PFSK-1 (cell line): ENCODE results near the gene HIRA.

Experiments
- FOXP2 ChIP-seq: optimal IDR thresholded peaks from 2 replicates; pipeline ENCODE3; 2011; ENCODE audit warnings: borderline replicate concordance, control low read depth, inconsistent platforms; ENCODE audit not compliant: insufficient read depth; ENCODE audit errors: extremely low read length, extremely low read depth
- POLR2AphosphoS5 ChIP-seq: IDR thresholded peaks from 2 replicates; pipeline ENCODE4 v1.6.1; 2012; ENCODE audit warnings: low read depth, mild to moderate bottlenecking, control low read depth, low read length, moderate library complexity
- SIN3A ChIP-seq: IDR thresholded peaks from 2 replicates; pipeline ENCODE4 v1.6.1; 2012; ENCODE audit warnings: mild to moderate bottlenecking, low read length, moderate library complexity, borderline replicate concordance; ENCODE audit not compliant: insufficient read depth
- TAF1 ChIP-seq: IDR thresholded peaks from 2 replicates; pipeline ENCODE4 v1.6.1; 2012; ENCODE audit warnings: low read length, control low read depth, borderline replicate concordance; ENCODE audit not compliant: insufficient read depth
- TF ChIP-seq, protein P1 (sequence below), 2 experiments: IDR thresholded peaks; 2 replicates each; pipeline versions ENCODE4 v1.6.1 to v1.8.0; 2011 to 2012; ENCODE audit warnings: low read depth in 2 of 2, low read length in 2 of 2, control low read depth in 1 of 2, inconsistent platforms in 1 of 2, mild to moderate bottlenecking in 1 of 2, moderate library complexity in 1 of 2; ENCODE audit not compliant: insufficient read depth in 1 of 2

HIRA gene

DNA sequence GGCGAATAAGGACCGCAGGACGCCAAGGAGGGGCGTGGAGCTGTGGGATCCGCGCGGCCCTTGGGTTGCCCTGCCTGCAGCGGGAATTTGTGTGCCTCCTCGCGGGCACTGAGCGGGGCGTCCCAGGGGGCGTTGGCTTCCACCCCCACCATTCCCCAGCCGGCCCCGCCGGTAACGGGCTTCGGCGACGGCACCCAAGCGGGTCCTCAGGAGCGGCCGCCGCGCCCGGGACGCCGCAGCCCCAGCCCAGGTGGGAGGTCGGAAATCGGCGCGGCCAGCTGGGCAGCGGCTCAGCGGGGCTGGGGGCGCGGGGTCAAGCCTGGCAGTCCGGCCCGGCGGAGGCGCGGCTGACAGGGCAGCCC is 140.3 kb downstream of the HIRA start:
- TF ChIP-seq TAF1 (no peak), FOXP2 (no peak)
- TF ChIP-seq, protein P1, sequence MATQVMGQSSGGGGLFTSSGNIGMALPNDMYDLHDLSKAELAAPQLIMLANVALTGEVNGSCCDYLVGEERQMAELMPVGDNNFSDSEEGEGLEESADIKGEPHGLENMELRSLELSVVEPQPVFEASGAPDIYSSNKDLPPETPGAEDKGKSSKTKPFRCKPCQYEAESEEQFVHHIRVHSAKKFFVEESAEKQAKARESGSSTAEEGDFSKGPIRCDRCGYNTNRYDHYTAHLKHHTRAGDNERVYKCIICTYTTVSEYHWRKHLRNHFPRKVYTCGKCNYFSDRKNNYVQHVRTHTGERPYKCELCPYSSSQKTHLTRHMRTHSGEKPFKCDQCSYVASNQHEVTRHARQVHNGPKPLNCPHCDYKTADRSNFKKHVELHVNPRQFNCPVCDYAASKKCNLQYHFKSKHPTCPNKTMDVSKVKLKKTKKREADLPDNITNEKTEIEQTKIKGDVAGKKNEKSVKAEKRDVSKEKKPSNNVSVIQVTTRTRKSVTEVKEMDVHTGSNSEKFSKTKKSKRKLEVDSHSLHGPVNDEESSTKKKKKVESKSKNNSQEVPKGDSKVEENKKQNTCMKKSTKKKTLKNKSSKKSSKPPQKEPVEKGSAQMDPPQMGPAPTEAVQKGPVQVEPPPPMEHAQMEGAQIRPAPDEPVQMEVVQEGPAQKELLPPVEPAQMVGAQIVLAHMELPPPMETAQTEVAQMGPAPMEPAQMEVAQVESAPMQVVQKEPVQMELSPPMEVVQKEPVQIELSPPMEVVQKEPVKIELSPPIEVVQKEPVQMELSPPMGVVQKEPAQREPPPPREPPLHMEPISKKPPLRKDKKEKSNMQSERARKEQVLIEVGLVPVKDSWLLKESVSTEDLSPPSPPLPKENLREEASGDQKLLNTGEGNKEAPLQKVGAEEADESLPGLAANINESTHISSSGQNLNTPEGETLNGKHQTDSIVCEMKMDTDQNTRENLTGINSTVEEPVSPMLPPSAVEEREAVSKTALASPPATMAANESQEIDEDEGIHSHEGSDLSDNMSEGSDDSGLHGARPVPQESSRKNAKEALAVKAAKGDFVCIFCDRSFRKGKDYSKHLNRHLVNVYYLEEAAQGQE (IDR thresholded peaks at IDR 0.05; ENCODE audit: insufficient read depth in 1 of 2, low read depth in 2 of 2, low read length in 2 of 2): no peak

DNA sequence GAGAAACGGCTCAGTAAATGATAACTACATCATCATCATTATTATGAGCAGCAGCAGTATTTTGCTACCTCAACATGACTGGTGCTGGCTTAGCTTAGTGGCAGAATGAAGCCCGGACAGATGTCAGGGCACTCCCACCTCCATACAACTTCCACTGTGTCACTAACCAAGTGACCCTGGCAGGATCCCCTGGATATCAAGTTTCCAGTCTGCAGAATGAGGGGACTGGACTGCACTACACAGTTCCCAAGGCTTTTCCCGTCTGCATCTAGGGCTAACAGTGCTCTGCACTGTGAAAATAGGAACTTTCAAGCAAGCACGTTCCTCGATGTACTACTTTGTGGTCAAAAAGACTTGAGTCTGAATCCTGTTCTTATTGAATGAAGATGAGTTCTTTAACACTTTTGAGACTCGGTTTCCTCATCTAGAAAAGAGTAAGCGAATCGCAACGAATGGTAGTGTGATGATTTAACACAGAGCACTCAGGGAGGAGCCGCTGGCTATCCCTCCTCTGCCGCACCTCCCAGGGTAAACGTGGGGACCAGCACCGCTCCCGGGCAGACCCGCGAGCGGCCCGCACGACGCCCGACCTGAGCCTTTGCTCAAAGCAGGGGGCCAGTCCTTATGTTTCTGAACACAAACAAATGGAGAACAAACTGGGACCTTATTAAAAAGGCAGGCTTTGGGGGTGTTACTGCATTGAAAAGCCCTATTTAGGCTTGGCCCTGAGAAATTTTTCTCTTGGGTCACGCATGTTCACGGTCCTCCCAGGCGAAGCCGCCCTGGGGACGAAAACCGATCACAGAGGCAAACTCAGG is 140.9 kb downstream of the HIRA start:
- no peak for TF ChIP-seq POLR2AphosphoS5
- no peak for TF ChIP-seq TAF1
- no peak for TF ChIP-seq FOXP2
- TF ChIP-seq SIN3A: no peak
- TF ChIP-seq, protein P1 (IDR thresholded peaks at IDR 0.05; ENCODE audit: insufficient read depth in 1 of 2, low read depth in 2 of 2, low read length in 2 of 2): no peak

DNA sequence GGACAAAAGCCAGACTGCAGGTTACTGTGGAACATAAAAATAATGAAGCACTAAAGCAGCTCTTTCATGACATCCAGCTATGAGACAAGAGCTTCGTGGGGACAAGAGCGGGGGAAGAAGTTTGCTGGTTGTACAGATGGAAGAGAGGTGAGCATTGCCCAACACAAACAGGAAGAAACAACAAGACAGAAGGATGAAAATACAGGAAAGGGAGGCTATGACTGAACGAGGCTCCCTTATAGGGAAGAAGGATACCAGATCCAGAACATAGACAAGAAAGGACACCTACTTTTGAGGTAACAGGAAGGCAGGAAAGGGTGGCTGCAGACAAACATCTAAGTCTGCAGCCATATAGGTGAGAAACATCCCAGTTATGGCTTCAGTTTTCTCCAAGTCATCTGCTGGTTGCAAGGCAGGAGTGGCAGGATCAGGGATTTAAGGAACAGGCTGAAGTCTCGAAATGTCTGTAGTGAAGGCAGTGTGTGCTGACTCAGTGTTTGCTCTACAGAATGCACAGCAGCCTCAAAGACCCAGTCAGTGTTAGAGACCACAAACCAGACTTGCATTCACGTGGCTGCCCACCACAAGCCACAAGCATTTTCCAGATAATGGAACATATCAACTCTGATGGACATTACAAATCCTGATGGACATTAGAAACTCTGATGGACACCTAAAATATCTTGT is 141.9 kb downstream of the HIRA start:
- TF ChIP-seq SIN3A: no peak
- no peak for TF ChIP-seq FOXP2
- TF ChIP-seq POLR2AphosphoS5: no peak
- TF ChIP-seq, protein P1 (IDR thresholded peaks at IDR 0.05; ENCODE audit: insufficient read depth in 1 of 2, low read depth in 2 of 2, low read length in 2 of 2): no peak
- no peak for TF ChIP-seq TAF1

DNA sequence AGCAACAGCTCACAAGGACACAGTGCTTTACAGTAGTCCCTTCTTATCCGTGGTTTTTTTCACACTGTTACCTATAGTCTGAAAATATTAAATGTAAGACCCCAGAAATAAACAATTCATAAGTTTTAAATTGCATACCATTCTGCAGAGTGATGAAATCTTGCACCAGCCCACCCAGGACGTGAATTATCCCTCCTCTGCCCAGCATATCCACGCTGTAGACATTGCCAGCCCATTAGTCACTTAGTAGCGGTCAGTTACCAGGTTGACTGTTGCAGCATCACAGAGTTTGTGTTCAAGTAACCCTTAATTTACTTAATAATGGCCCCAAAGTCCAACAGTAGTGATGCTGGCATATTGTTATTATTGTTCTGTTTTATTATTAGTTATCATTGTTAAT is 143.6 kb downstream of the HIRA start:
- no peak for TF ChIP-seq SIN3A
- no peak for TF ChIP-seq FOXP2
- no peak for TF ChIP-seq POLR2AphosphoS5
- no peak for TF ChIP-seq TAF1
- TF ChIP-seq, protein P1 (IDR thresholded peaks at IDR 0.05; ENCODE audit: insufficient read depth in 1 of 2, low read depth in 2 of 2, low read length in 2 of 2): no peak
